Heart left ventricle (tissue), 13 donors: ENCODE measurements around the gene ELF4.

ENCODE experiments used
- POLR2A ChIP-seq, 2 donors: fragments of 450-650 bp; IDR thresholded peaks; one replicate each; pipeline ENCODE4 v1.6.1; 2017; ENCODE audit warnings: antibody characterized with exemption in 2 of 2, mild to moderate bottlenecking in 2 of 2, moderate library complexity in 2 of 2
- TF ChIP-seq, protein P1 (sequence below), 12 donors: fragments of 200-600 bp; sonication (generic) in 4 of 12; IDR thresholded peaks; one replicate each; pipeline versions ENCODE4 v1.5.0 to v1.8.0; 2018 to 2022; ENCODE audit warnings: antibody characterized with exemption in 12 of 12, mild to moderate bottlenecking in 5 of 12
- donor health status: ischemic (EF 13 %, LVEDD 7.1; RV severe dilation, severe dysfunction).
- donor health status: DM: no; HTN: yes; CAD: no.
- donor health status: DM: no; HTN: no; CAD: no.
- donor health status: ischemic (EF 25% LVEDD 6.9; RV normal size, moderate dysfunction).
- donor health status: ischemic (EF 25% LVEDD 5.7; RV mildly dilated, moderate dysfunction).
- donor health status: ischemic (EF 35%, LVEDD 5.7; RV mildly dilated, moderate dysfunction).
- donor health status: nonischemic (EF 11% LVEDD 7.7; RV severe dilation, severe dysfunction).
- donor health status: DM: yes; HTN: yes; CAD: no.
- donor health status: PGD.
- donor health status: ischemic (EF 29% LVEDD 5.4; RV normal size, mild dysfunction).
- donor health status: nonischemic (EF 23%, LVEDD 6.1; RV moderate dilation, normal function).

DNA sequence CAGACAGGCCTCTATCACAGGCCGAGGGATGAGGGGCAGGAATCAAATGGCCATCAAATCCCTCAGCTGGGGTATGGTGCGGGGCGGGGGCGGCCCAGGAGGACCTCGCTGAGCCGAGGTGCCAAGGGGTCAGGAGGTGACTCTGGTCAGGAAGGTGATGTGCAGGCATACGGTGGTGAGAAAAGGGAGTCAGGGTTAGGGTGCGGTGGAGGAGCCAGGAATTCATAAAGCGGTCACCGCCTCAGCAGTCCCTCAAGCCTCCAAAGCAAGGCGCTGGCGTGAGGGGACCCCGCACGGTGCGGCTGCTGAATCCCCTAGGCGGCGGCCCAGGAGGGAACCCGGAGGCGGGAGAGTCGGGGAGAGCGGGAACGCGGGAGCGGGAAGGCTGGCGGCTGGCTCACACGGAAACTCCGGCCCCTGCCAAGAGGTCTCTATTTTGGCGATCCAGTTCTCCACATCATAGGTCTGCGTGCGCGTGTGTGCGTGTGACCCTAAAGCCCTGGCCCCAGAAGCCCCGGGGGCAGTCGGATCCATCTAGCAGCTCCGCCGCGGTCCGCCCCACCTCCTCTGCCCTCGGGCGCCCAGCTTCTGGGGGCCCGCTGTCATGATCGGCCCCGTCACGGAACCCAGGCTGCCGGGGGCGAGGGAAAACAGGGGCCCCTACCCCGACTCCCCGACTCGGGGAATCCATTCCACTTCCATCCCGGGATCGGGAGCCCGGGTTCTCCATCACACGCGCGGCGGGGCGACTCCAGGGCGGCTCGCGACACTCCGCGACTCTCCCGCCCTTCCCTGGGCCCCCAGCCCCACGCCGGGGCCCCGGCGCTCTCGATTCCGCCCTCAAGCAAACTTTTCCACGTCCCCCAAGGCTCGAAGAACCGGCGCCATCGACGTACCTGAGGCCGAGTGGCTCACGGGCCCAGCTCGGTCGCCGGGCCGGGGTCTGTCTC lies 593 bp downstream of the ELF4 start:
- TF ChIP-seq POLR2A (IDR thresholded peaks at IDR 0.05) = no peak
- TF ChIP-seq, protein P1, sequence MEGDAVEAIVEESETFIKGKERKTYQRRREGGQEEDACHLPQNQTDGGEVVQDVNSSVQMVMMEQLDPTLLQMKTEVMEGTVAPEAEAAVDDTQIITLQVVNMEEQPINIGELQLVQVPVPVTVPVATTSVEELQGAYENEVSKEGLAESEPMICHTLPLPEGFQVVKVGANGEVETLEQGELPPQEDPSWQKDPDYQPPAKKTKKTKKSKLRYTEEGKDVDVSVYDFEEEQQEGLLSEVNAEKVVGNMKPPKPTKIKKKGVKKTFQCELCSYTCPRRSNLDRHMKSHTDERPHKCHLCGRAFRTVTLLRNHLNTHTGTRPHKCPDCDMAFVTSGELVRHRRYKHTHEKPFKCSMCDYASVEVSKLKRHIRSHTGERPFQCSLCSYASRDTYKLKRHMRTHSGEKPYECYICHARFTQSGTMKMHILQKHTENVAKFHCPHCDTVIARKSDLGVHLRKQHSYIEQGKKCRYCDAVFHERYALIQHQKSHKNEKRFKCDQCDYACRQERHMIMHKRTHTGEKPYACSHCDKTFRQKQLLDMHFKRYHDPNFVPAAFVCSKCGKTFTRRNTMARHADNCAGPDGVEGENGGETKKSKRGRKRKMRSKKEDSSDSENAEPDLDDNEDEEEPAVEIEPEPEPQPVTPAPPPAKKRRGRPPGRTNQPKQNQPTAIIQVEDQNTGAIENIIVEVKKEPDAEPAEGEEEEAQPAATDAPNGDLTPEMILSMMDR (IDR thresholded peaks at IDR 0.05) = no peak
